ENCODE data around the gene ANKS1A. TPM values are rescaled to one million over a fixed set of nuclear protein-coding genes. Genes with fewer than 3 reads are reported as not detected.

The ANKS1A gene
- total and polyA plus RNA-seq, 12 donors: 7.1 to 36.3 (median 29.9) TPM

DNA sequence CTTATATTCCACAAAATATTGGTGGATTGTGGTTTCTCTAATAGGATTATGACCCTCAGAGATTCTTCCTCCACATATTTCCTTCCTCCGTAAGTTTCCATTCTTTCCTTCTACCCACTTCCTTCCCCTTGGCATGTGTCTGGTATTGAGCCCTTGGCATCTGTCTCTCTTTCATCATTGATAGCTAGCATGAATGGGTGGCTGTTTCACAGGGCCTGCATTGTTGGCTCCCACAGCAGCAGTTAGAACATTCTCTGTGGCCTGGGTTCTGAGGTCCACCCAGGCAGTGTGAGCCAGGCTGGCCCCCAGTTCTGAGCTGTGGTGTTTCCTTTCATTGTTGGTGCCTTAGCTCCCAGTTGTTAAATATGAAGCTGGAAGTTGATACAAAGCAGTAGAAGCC lies 125.3 kb downstream of the ANKS1A start:
- H3K27me3 ChIP-seq: no peaks in the 10 kb centered on the region
- no peak for DNase-seq
- peaks cover 10 to 74% (median 62%) of the 10 kb centered on the region in 9 donors for H3K4me1 ChIP-seq
- intact Hi-C loops (cut with DNase I): loop anchor here in 2 of 10 donors (5.0 kb wide), 2 partner anchors 33 to 38 kb away; no protein-coding TSS in a partner anchor
- H3K36me3 ChIP-seq: peaks cover 0 to 22% (median 0%) of the 10 kb centered on the region in 9 donors
- 63 to 86% methylated on average over 1 of the region's 1 CpG for WGBS, 2 donors
- H3K4me3 ChIP-seq: no peak overlapping the region
- ATAC-seq: no peak
- no peaks in the 10 kb centered on the region for H3K9me3 ChIP-seq
- H3K27ac ChIP-seq: peak overlapping the region in 9 of 10 donors; percentile 46 to 99 (median 95)
- TF ChIP-seq, protein P1, sequence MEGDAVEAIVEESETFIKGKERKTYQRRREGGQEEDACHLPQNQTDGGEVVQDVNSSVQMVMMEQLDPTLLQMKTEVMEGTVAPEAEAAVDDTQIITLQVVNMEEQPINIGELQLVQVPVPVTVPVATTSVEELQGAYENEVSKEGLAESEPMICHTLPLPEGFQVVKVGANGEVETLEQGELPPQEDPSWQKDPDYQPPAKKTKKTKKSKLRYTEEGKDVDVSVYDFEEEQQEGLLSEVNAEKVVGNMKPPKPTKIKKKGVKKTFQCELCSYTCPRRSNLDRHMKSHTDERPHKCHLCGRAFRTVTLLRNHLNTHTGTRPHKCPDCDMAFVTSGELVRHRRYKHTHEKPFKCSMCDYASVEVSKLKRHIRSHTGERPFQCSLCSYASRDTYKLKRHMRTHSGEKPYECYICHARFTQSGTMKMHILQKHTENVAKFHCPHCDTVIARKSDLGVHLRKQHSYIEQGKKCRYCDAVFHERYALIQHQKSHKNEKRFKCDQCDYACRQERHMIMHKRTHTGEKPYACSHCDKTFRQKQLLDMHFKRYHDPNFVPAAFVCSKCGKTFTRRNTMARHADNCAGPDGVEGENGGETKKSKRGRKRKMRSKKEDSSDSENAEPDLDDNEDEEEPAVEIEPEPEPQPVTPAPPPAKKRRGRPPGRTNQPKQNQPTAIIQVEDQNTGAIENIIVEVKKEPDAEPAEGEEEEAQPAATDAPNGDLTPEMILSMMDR (IDR thresholded peaks at IDR 0.05): no peak

DNA sequence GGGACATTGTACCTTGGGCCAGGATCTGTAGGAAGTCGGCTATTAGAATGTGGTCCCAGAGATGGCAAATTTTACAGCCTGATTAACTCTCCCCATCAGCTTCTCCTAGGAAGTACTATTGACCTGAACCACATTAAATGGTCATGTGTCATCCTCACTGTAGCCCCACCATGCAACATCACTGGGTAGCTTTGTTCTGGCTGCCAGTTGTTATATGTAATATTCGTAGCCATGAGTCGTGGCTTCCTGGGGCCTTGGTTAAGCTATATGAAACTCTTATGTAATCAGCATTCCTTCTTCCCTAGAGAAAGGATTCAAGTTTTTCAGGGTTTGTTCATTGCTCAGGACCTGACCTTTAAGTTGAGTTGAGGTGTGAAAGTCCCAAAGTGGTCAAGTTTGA lies 125.7 kb downstream of the ANKS1A start:
- no peaks in the 10 kb centered on the region for H3K27me3 ChIP-seq
- H3K27ac ChIP-seq: peak overlapping the region in 9 of 10 donors; percentile 17 to 99 (median 95)
- peaks cover 10 to 79% (median 67%) of the 10 kb centered on the region in 9 donors for H3K4me1 ChIP-seq
- no peaks in the 10 kb centered on the region for H3K9me3 ChIP-seq
- DNase-seq: no peak
- 71 to 84% methylated on average over 3 of the region's 3 CpGs for WGBS, 2 donors
- TF ChIP-seq, protein P1 (IDR thresholded peaks at IDR 0.05): no peak
- peaks cover 0 to 22% (median 0%) of the 10 kb centered on the region in 9 donors for H3K36me3 ChIP-seq
- no peak overlapping the region for H3K4me3 ChIP-seq
- intact Hi-C loops (cut with DNase I): loop anchor here in 5 of 10 donors (5.0 kb wide), 3 partner anchors 33 to 43 kb away; no protein-coding TSS in a partner anchor
- ATAC-seq: no peak

GRCh38 chr6:35015476-35015875 lies 126.4 kb downstream of the ANKS1A start:
- intact Hi-C loops (cut with DNase I): loop anchor here in 3 of 10 donors (5.0 kb wide), 2 partner anchors 37 to 42 kb away; no protein-coding TSS in a partner anchor
- DNase-seq: no peak
- Histone ChIP-seq H3K4me3 (no peak overlapping the region), H3K4me1 (peaks cover 12 to 86% (median 74%) of the 10 kb centered on the region in 9 donors), H3K27ac (peak overlapping the region in 9 of 10 donors; percentile 17 to 99 (median 95)), H3K36me3 (peaks cover 0 to 28% (median 0%) of the 10 kb centered on the region in 9 donors), H3K9me3 (no peaks in the 10 kb centered on the region), H3K27me3 (no peaks in the 10 kb centered on the region)
- TF ChIP-seq, protein P1 (IDR thresholded peaks at IDR 0.05): no peak
- 77 to 84% methylated on average over 4 of the region's 4 CpGs for WGBS, 2 donors
- ATAC-seq: no peak

GRCh38 chr6:35015996-35016395 lies 126.9 kb downstream of the ANKS1A start:
- no peak overlapping the region for H3K4me3 ChIP-seq
- peaks cover 0 to 30% (median 0%) of the 10 kb centered on the region in 9 donors for H3K36me3 ChIP-seq
- WGBS, 2 donors: 0% methylated on average over 1 of the region's 1 CpG
- H3K9me3 ChIP-seq: no peaks in the 10 kb centered on the region
- no peak for ATAC-seq
- TF ChIP-seq, protein P1 (IDR thresholded peaks at IDR 0.05): no peak
- intact Hi-C loops (cut with DNase I): loop anchor here in 3 of 10 donors (1.0 to 5.0 kb wide), 3 partner anchors 30 to 41 kb away; no protein-coding TSS in a partner anchor
- H3K27me3 ChIP-seq: no peaks in the 10 kb centered on the region
- H3K4me1 ChIP-seq: peaks cover 15 to 89% (median 77%) of the 10 kb centered on the region in 9 donors
- H3K27ac ChIP-seq: peak overlapping the region; percentile 89 to 99 (median 95)
- no peak for DNase-seq
